GM18858 (cell line): ENCODE results near the gene CCL25.

Experiments
- ATAC-seq: cut with Tn5 transposase; IDR thresholded peaks from one replicate; pipeline ENCODE4 v1.9.1; 2021; ENCODE audit not compliant: unreplicated experiment

Gene CCL25

GRCh38 chr19:8109455-8109854 is 56.9 kb downstream of the CCL25 start:
- no peak for ATAC-seq

GRCh38 chr19:8109890-8110662 is 57.5 kb downstream of the CCL25 start:
- no peak for ATAC-seq

GRCh38 chr19:8110931-8111330 is 58.4 kb downstream of the CCL25 start:
- ATAC-seq: no peak

GRCh38 chr19:8111376-8111775 is 58.8 kb downstream of the CCL25 start:
- ATAC-seq: no peak
